ENCODE measurements around the gene IL1RAPL1. TPM values are rescaled to one million over a fixed set of nuclear protein-coding genes. Genes with fewer than 3 reads are reported as not detected.

IL1RAPL1 gene
- total RNA-seq, 1 donor from 2014 or later, result 2.7 TPM

GRCh38 chrX:28854637-28855036, 267.4 kb downstream of the IL1RAPL1 start:
- H3K27ac Mint-ChIP-seq (ENCODE audit: unreplicated experiment), result no peak overlapping the region
- H3K4me1 Mint-ChIP-seq, result peaks cover 16% of the 10 kb centered on the region
- no peaks in the 10 kb centered on the region for H3K36me3 Mint-ChIP-seq (ENCODE audit: low read depth)
- no peaks in the 10 kb centered on the region for H3K27me3 Mint-ChIP-seq (ENCODE audit: low read depth)
- DNase-seq (ENCODE audit: low read depth, low spot score), result no peak
- H3K4me3 Mint-ChIP-seq, result no peak overlapping the region
- TF ChIP-seq, protein P1, sequence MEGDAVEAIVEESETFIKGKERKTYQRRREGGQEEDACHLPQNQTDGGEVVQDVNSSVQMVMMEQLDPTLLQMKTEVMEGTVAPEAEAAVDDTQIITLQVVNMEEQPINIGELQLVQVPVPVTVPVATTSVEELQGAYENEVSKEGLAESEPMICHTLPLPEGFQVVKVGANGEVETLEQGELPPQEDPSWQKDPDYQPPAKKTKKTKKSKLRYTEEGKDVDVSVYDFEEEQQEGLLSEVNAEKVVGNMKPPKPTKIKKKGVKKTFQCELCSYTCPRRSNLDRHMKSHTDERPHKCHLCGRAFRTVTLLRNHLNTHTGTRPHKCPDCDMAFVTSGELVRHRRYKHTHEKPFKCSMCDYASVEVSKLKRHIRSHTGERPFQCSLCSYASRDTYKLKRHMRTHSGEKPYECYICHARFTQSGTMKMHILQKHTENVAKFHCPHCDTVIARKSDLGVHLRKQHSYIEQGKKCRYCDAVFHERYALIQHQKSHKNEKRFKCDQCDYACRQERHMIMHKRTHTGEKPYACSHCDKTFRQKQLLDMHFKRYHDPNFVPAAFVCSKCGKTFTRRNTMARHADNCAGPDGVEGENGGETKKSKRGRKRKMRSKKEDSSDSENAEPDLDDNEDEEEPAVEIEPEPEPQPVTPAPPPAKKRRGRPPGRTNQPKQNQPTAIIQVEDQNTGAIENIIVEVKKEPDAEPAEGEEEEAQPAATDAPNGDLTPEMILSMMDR (conservative IDR thresholded peaks at IDR 0.05), result no peak
- peaks cover 13% of the 10 kb centered on the region for H3K9me3 Mint-ChIP-seq

DNA sequence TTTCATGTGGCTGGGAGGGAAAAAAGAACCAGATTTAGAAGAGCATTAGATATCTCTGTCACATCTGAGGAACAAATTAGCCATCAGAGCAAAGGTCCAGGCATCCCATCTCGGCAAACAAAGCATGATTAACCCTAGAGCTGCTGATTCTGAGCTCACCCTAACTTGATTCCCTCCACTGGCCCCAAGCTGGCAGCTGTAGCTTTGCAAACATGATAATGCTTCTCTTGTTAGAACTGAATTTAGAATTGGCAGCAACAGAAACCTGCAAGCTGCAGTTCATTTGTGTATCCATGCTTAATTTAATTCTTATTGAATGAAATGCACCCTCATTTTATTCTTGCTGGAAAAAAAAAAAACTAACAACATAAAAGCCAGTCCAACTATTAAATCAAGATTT, 289.2 kb downstream of the IL1RAPL1 start:
- Mint-ChIP-seq H3K27ac (ENCODE audit: unreplicated experiment) (no peak overlapping the region), H3K4me1 (peaks cover 35% of the 10 kb centered on the region), H3K4me3 (no peak overlapping the region), H3K27me3 (ENCODE audit: low read depth) (no peaks in the 10 kb centered on the region), H3K9me3 (peaks cover 4% of the 10 kb centered on the region), H3K36me3 (ENCODE audit: low read depth) (peaks cover 4% of the 10 kb centered on the region)
- TF ChIP-seq, protein P1 (conservative IDR thresholded peaks at IDR 0.05), result no peak
- DNase-seq (ENCODE audit: low read depth, low spot score), result no peak

GRCh38 chrX:28876901-28877300, 289.7 kb downstream of the IL1RAPL1 start:
- H3K4me3 Mint-ChIP-seq, result no peak overlapping the region
- peaks cover 9% of the 10 kb centered on the region for H3K9me3 Mint-ChIP-seq
- TF ChIP-seq, protein P1 (conservative IDR thresholded peaks at IDR 0.05), result no peak

GRCh38 chrX:28880136-28880535, 292.9 kb downstream of the IL1RAPL1 start:
- no peak overlapping the region for H3K4me3 Mint-ChIP-seq
- H3K36me3 Mint-ChIP-seq (ENCODE audit: low read depth), result peaks cover 9% of the 10 kb centered on the region
- H3K9me3 Mint-ChIP-seq, result peaks cover 7% of the 10 kb centered on the region
- DNase-seq (ENCODE audit: low read depth, low spot score), result no peak
- peaks cover 35% of the 10 kb centered on the region for H3K4me1 Mint-ChIP-seq
- TF ChIP-seq, protein P1 (conservative IDR thresholded peaks at IDR 0.05), result no peak
- no peaks in the 10 kb centered on the region for H3K27me3 Mint-ChIP-seq (ENCODE audit: low read depth)
- no peak overlapping the region for H3K27ac Mint-ChIP-seq (ENCODE audit: unreplicated experiment)

More at GRCh38 chrX:28876901-28877300, 289.7 kb downstream of the IL1RAPL1 start:
- peaks cover 35% of the 10 kb centered on the region for H3K4me1 Mint-ChIP-seq
- no peaks in the 10 kb centered on the region for H3K27me3 Mint-ChIP-seq (ENCODE audit: low read depth)
- peaks cover 9% of the 10 kb centered on the region for H3K36me3 Mint-ChIP-seq (ENCODE audit: low read depth)
- DNase-seq (ENCODE audit: low read depth, low spot score), result no peak
- H3K27ac Mint-ChIP-seq (ENCODE audit: unreplicated experiment), result no peak overlapping the region

DNA sequence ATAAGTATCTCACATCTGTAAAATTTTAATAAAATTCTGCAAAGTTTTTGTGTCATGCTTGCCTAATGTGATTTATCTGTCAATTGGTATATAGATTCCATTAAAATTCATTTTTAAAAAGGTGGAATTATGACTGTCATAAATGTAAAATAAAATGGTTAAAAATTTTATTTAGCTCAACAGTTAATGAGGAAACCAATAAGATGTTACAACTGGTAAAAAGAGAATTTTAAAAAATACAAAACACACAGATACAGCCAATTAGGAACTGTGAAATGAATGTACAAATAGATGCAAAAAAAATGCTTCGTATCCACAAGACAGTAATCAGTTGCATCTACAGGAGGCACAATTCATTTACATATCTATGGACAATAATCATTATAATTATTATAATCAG, 297.6 kb downstream of the IL1RAPL1 start:
- Mint-ChIP-seq H3K27ac (ENCODE audit: unreplicated experiment) (no peak overlapping the region), H3K9me3 (peaks cover 5% of the 10 kb centered on the region), H3K4me3 (no peak overlapping the region), H3K27me3 (ENCODE audit: low read depth) (no peaks in the 10 kb centered on the region), H3K4me1 (peaks cover 16% of the 10 kb centered on the region), H3K36me3 (ENCODE audit: low read depth) (peaks cover 9% of the 10 kb centered on the region)
- TF ChIP-seq, protein P1 (conservative IDR thresholded peaks at IDR 0.05), result no peak
- DNase-seq (ENCODE audit: low read depth, low spot score), result no peak

- TF ChIP-seq, protein P1 (conservative IDR thresholded peaks at IDR 0.05), result no peak
- H3K27ac Mint-ChIP-seq (ENCODE audit: unreplicated experiment), result no peak overlapping the region
- peaks cover 17% of the 10 kb centered on the region for H3K4me1 Mint-ChIP-seq
- DNase-seq (ENCODE audit: low read depth, low spot score), result no peak
- no peak overlapping the region for H3K4me3 Mint-ChIP-seq
- no peaks in the 10 kb centered on the region for H3K36me3 Mint-ChIP-seq (ENCODE audit: low read depth)
- no peaks in the 10 kb centered on the region for H3K27me3 Mint-ChIP-seq (ENCODE audit: low read depth)
- H3K9me3 Mint-ChIP-seq, result peaks cover 2% of the 10 kb centered on the region
These were observed 301.2 kb downstream of the IL1RAPL1 start for GRCh38 chrX:28888416-28888815.
